Tibial nerve (tissue), 4 donors: ENCODE data around the gene TTC27. TPM values are rescaled to one million over a fixed set of nuclear protein-coding genes. Genes with fewer than 3 reads are reported as not detected.

Experiments used
- DNase-seq, 2 donors: peaks; one replicate each; pipeline ENCODE4 v3.0.0-alpha.2; 2019; ENCODE audit warnings: low spot score in 2 of 2
- H3K27ac ChIP-seq, 4 donors: fragments of 200-600 bp; sonication (generic) in 3 of 4; one replicate each; pipeline ENCODE4 v1.5.1; 2017 to 2019; ENCODE audit warnings: mild to moderate bottlenecking in 1 of 4
- H3K27me3 ChIP-seq, 2 donors: fragments of 200-600 bp; sonication (generic) in 1 of 2; one replicate each; pipeline versions ENCODE4 v1.5.1 to v1.6.0; 2017 to 2019
- H3K36me3 ChIP-seq, 3 donors: fragments of 200-600 bp; sonication (generic); one replicate each; pipeline ENCODE4 v1.5.1; 2018 to 2019
- H3K4me1 ChIP-seq, 4 donors: fragments of 200-600 bp; sonication (generic) in 3 of 4; one replicate each; pipeline ENCODE4 v1.5.1; 2017 to 2019
- H3K4me3 ChIP-seq, 4 donors: fragments of 200-600 bp; sonication (generic) in 3 of 4; one replicate each; pipeline ENCODE4 v1.5.1; 2017 to 2019; ENCODE audit warnings: mild to moderate bottlenecking in 1 of 4, moderate library complexity in 1 of 4
- H3K9me3 ChIP-seq, 4 donors: fragments of 200-600 bp; sonication (generic) in 3 of 4; one replicate each; pipeline ENCODE4 v1.5.1; 2017 to 2019
- EP300 ChIP-seq, 2 donors: sonication (generic); formaldehyde crosslinking; IDR thresholded peaks; one replicate each; pipeline ENCODE4 v1.6.1; 2017; ENCODE audit warnings: antibody characterized with exemption in 2 of 2, mild to moderate bottlenecking in 1 of 2
- POLR2A ChIP-seq, 2 donors: fragments of 450-650 bp; IDR thresholded peaks; one replicate each; pipeline ENCODE4 v1.6.1; 2017; ENCODE audit warnings: antibody characterized with exemption in 2 of 2, mild to moderate bottlenecking in 2 of 2, moderate library complexity in 2 of 2
- WGBS, 2 donors: methylation state at CpG; one replicate each; pipeline ENCODE4 v1.1.5; 2018; 5-methylcytosine and 5-hydroxymethylcytosine counted together
- total RNA-seq, 4 donors: library from RNA; depleted of rRNA; stranded (reverse); fragments of >200 nt; gene quantifications; one replicate each; pipeline ENCODE4 v1.1.0, GENCODE V29; 2016
- TF ChIP-seq, protein P1 (sequence below), 5 experiments: fragments of 200-600 bp in 3 of 5; fragments of 450-650 bp in 2 of 5; sonication (generic) in 3 of 5; IDR thresholded peaks; one replicate each; pipeline ENCODE4 v1.5.1; 2016 to 2019; ENCODE audit warnings: antibody characterized with exemption in 5 of 5, mild to moderate bottlenecking in 3 of 5, moderate library complexity in 2 of 5

TTC27 gene
- total RNA-seq, 4 donors from 2014 or later, result 22.5 to 25.8 (median 24.3) TPM

- H3K27me3 ChIP-seq, result no peaks in the 10 kb centered on the region
- DNase-seq, result no peak
- H3K4me1 ChIP-seq, result peaks cover 0 to 5% (median 0%) of the 10 kb centered on the region in 4 donors
- TF ChIP-seq, protein P1, sequence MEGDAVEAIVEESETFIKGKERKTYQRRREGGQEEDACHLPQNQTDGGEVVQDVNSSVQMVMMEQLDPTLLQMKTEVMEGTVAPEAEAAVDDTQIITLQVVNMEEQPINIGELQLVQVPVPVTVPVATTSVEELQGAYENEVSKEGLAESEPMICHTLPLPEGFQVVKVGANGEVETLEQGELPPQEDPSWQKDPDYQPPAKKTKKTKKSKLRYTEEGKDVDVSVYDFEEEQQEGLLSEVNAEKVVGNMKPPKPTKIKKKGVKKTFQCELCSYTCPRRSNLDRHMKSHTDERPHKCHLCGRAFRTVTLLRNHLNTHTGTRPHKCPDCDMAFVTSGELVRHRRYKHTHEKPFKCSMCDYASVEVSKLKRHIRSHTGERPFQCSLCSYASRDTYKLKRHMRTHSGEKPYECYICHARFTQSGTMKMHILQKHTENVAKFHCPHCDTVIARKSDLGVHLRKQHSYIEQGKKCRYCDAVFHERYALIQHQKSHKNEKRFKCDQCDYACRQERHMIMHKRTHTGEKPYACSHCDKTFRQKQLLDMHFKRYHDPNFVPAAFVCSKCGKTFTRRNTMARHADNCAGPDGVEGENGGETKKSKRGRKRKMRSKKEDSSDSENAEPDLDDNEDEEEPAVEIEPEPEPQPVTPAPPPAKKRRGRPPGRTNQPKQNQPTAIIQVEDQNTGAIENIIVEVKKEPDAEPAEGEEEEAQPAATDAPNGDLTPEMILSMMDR (IDR thresholded peaks at IDR 0.05), result peak; percentile 44 to 80 (median 52)
- TF ChIP-seq POLR2A (IDR thresholded peaks at IDR 0.05), result no peak
- no peak for TF ChIP-seq EP300 (IDR thresholded peaks at IDR 0.05)
- peaks cover 0 to 6% (median 0%) of the 10 kb centered on the region in 3 donors for H3K36me3 ChIP-seq
- no peak overlapping the region for H3K4me3 ChIP-seq
- no peak overlapping the region for H3K27ac ChIP-seq
- 46 to 48% methylated on average over 6 of the region's 6 CpGs for WGBS, 2 donors
- no peaks in the 10 kb centered on the region for H3K9me3 ChIP-seq
These were observed 145.0 kb downstream of the TTC27 start for GRCh38 chr2:32772638-32773447.

DNA sequence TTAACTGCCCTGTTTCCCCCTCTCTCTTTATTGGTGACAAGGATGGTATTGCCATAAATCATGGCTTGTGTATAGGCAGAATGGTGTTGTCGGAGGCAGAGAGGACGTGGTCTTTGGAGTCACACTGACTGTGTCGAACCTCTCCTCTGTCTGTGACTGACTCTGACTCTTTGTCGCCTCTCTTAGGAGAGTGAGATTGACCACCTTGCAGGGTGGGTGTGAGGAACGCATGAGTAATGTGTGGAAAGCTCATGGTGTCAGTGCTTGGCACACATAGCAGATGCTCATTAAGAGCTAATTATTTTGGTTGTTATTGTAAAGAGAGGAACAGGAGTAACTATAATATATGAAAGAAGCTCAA is 145.6 kb downstream of the TTC27 start:
- DNase-seq, result no peak
- no peak overlapping the region for H3K4me3 ChIP-seq
- no peaks in the 10 kb centered on the region for H3K27me3 ChIP-seq
- TF ChIP-seq POLR2A (IDR thresholded peaks at IDR 0.05), result no peak
- H3K36me3 ChIP-seq, result peaks cover 0 to 11% (median 0%) of the 10 kb centered on the region in 3 donors
- WGBS, 2 donors, result 71 to 77% methylated on average over 5 of the region's 5 CpGs
- no peaks in the 10 kb centered on the region for H3K9me3 ChIP-seq
- no peak overlapping the region for H3K27ac ChIP-seq
- peaks cover 0 to 5% (median 0%) of the 10 kb centered on the region in 4 donors for H3K4me1 ChIP-seq

GRCh38 chr2:32775954-32776353 is 148.1 kb downstream of the TTC27 start:
- TF ChIP-seq, protein P1 (IDR thresholded peaks at IDR 0.05), result no peak
- TF ChIP-seq POLR2A (IDR thresholded peaks at IDR 0.05) (no peak), EP300 (IDR thresholded peaks at IDR 0.05) (no peak)
- WGBS, 2 donors, result 85 to 90% methylated on average over 1 of the region's 1 CpG
- H3K4me1 ChIP-seq, result peaks cover 0 to 5% (median 0%) of the 10 kb centered on the region in 4 donors
- H3K9me3 ChIP-seq, result peaks cover 0 to 7% (median 0%) of the 10 kb centered on the region in 4 donors
- peaks cover 0 to 37% (median 8%) of the 10 kb centered on the region in 3 donors for H3K36me3 ChIP-seq
- DNase-seq, result no peak
- H3K4me3 ChIP-seq, result no peak overlapping the region
- peak overlapping the region in 1 of 4 donors; percentile 19 for H3K27ac ChIP-seq
- no peaks in the 10 kb centered on the region for H3K27me3 ChIP-seq

DNA sequence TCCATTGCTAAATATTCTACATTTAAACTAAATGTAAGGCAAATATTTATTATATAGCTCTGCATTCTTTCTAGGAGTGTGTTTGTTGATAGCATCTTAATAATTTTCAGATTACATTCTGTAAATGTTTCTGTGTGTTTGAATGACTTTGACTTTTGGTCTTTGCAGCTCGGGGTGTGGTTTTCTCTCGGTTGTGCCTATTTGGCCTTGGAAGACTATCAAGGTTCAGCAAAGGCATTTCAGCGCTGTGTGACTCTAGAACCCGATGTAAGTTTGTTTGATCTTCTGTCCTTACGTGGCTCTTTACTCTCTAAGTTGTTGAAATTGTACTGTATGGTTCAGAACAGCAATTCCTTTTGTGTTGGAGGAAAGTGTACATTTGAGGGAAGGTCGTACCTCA is 149.9 kb downstream of the TTC27 start:
- Histone ChIP-seq H3K9me3 (peaks cover 0 to 14% (median 0%) of the 10 kb centered on the region in 4 donors), H3K36me3 (peaks cover 0 to 53% (median 8%) of the 10 kb centered on the region in 3 donors), H3K27me3 (no peaks in the 10 kb centered on the region), H3K27ac (no peak overlapping the region), H3K4me1 (peaks cover 0 to 5% (median 0%) of the 10 kb centered on the region in 4 donors), H3K4me3 (no peak overlapping the region)
- DNase-seq, result no peak
- WGBS, 2 donors, result 92 to 93% methylated on average over 6 of the region's 6 CpGs
- TF ChIP-seq POLR2A (IDR thresholded peaks at IDR 0.05), result no peak
- TF ChIP-seq, protein P1 (IDR thresholded peaks at IDR 0.05), result no peak
- no peak for TF ChIP-seq EP300 (IDR thresholded peaks at IDR 0.05)

- Histone ChIP-seq H3K4me3 (no peak overlapping the region), H3K27me3 (no peaks in the 10 kb centered on the region), H3K9me3 (peaks cover 0 to 26% (median 0%) of the 10 kb centered on the region in 4 donors), H3K36me3 (peaks cover 0 to 86% (median 8%) of the 10 kb centered on the region in 3 donors), H3K4me1 (no peaks in the 10 kb centered on the region), H3K27ac (no peak overlapping the region)
- no peak for TF ChIP-seq POLR2A (IDR thresholded peaks at IDR 0.05)
- TF ChIP-seq EP300 (IDR thresholded peaks at IDR 0.05), result no peak
- TF ChIP-seq, protein P1 (IDR thresholded peaks at IDR 0.05), result no peak
- 93 to 100% methylated on average over 2 of the region's 2 CpGs for WGBS, 2 donors
- no peak for DNase-seq
These were observed 153.1 kb downstream of the TTC27 start for GRCh38 chr2:32780961-32781360.
